ENCODE results near the gene ACAP3.
A peak's percentile ranks its signal among the peaks of the same experiment; 100 is the strongest.

Gene ACAP3

DNA sequence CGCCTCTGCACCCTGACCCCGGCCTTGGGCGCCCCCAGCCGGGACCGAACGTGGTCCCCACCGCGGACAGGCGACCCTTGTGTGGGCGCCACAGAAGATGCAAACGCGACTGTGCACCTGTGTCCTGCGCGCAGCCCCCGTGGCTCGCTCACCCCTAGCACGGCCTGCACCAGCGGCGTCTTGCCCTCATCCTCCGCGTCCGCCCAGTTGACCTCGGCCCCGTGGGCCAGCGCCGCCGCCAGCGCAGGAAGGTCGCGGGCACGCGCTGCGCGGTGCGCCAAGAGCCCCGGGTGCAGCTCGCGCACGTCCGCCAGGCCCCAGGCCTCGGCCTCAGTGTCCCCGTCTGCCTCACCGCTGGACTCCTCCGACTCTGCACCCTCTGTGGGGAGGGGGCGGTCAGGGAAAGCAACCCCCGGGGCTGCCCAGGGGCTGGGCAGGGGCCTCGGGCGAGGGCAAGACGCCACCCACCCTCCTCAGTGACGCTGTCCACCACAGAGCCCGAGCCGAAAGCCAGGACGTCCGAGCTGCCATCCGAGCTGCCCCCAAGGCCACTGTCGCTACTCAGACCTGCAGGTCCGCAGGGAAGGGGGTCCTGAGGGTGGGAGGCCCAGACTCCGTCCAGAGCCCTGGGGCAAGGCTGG, 13.4 kb downstream of the ACAP3 start:
- DNase-seq (ENCODE audit: low read depth) = no peak
- TF ChIP-seq, protein P1, sequence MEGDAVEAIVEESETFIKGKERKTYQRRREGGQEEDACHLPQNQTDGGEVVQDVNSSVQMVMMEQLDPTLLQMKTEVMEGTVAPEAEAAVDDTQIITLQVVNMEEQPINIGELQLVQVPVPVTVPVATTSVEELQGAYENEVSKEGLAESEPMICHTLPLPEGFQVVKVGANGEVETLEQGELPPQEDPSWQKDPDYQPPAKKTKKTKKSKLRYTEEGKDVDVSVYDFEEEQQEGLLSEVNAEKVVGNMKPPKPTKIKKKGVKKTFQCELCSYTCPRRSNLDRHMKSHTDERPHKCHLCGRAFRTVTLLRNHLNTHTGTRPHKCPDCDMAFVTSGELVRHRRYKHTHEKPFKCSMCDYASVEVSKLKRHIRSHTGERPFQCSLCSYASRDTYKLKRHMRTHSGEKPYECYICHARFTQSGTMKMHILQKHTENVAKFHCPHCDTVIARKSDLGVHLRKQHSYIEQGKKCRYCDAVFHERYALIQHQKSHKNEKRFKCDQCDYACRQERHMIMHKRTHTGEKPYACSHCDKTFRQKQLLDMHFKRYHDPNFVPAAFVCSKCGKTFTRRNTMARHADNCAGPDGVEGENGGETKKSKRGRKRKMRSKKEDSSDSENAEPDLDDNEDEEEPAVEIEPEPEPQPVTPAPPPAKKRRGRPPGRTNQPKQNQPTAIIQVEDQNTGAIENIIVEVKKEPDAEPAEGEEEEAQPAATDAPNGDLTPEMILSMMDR (conservative IDR thresholded peaks at IDR 0.05; ENCODE audit: control insufficient read depth, insufficient read depth, low read depth, low read length) = no peak
- no peak overlapping the region for H3K4me3 ChIP-seq (ENCODE audit: control insufficient read depth, low read depth, low read length)

DNA sequence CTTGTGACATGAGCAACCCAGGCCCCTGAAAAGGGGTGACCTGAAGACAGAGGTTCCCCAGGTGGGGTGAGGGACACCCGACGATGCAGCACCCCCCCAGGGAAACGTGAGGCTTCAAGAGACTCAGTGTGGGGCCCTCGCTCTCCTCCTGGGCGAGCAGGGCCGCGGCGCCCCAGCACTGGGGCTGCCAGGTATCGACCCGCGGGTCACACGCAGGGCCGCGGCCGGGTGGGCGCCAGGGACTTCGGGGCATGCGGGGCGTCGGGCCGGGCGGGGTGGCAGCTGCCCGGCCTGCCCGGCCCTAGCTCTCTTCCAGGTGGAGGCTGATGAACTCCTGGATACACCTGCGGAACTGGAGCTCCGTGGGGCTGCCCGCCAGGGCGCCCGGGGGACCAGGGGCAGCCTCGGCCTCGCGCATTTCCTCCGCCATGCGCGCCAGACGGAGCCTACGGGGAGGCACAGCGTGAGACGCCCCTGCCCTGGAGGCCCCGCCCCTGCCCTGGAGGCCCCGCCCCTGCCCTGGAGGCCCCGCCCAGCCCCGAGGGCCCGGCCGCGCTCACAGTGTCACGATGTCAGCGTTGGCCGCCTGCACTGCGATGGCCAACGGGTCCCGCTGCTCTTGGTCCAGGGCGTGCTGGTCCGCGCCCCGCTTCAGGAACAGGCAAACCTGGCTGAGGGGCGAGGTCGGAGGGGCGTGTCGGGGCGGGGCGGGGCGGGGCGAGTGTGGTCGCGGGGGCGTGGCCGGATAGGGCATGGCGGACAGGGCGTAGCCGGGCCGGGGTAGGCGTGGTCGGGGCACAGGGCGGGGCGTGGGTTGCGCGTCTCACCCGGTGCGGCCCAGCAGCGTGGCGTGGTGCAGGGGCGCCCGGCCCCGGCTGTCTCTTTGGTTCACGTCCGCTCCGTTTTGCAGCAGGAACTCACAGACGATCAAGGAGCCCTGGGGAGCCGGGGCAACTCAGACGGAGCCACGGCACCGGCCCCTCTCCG, 14.2 kb downstream of the ACAP3 start:
- TF ChIP-seq, protein P1 (conservative IDR thresholded peaks at IDR 0.05; ENCODE audit: control insufficient read depth, insufficient read depth, low read depth, low read length) = no peak
- H3K4me3 ChIP-seq (ENCODE audit: control insufficient read depth, low read depth, low read length) = no peak overlapping the region
- no peak for DNase-seq (ENCODE audit: low read depth)

- no peak for DNase-seq (ENCODE audit: low read depth)
- TF ChIP-seq, protein P1 (conservative IDR thresholded peaks at IDR 0.05; ENCODE audit: control insufficient read depth, insufficient read depth, low read depth, low read length) = no peak
- no peak overlapping the region for H3K4me3 ChIP-seq (ENCODE audit: control insufficient read depth, low read depth, low read length)
Measured at GRCh38 chr1:1292851-1293250, 14.9 kb downstream of the ACAP3 start.

DNA sequence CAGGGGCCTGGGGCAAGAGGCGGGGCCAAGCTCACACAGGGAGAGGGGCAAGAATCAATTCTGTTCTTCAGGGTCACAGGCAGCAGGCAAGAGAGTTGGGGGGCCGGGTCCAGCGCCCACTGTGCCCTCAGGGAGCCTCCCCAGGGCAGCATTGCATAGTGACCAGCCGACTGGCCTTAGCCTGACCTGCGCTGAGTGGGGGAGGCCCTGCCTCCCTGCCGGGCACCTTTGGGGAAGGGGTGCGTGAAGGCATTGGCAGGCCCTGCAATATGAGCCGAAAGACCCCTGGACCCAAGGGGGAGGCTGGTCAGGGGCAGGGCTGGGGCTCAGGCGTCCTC, 15.3 kb downstream of the ACAP3 start:
- TF ChIP-seq, protein P1 (conservative IDR thresholded peaks at IDR 0.05; ENCODE audit: control insufficient read depth, insufficient read depth, low read depth, low read length) = no peak
- no peak for DNase-seq (ENCODE audit: low read depth)
- H3K4me3 ChIP-seq (ENCODE audit: control insufficient read depth, low read depth, low read length) = no peak overlapping the region

GRCh38 chr1:1291548-1292441, 15.9 kb downstream of the ACAP3 start:
- H3K4me3 ChIP-seq (ENCODE audit: control insufficient read depth, low read depth, low read length) = no peak overlapping the region
- DNase-seq (ENCODE audit: low read depth) = peak; percentile 53
- TF ChIP-seq, protein P1 (conservative IDR thresholded peaks at IDR 0.05; ENCODE audit: control insufficient read depth, insufficient read depth, low read depth, low read length) = peak; percentile 43

DNA sequence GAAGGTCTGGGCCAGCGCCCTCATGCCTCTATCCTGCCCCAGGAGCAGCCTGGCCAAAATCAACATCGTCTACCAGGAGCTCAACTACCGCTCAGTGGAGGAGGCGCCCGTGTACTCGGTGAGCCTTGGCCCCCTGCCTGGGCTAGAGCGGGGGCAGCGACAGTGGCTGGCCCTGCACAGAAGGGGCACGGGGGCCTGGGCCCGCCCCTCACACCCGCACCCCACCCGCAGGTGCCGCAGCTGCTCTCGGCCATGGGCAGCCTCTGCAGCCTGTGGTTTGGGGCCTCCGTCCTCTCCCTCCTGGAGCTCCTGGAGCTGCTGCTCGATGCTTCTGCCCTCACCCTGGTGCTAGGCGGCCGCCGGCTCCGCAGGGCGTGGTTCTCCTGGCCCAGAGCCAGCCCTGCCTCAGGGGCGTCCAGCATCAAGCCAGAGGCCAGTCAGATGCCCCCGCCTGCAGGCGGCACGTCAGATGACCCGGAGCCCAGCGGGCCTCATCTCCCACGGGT, 16.7 kb downstream of the ACAP3 start:
- H3K4me3 ChIP-seq (ENCODE audit: control insufficient read depth, low read depth, low read length) = no peak overlapping the region
- TF ChIP-seq, protein P1 (conservative IDR thresholded peaks at IDR 0.05; ENCODE audit: control insufficient read depth, insufficient read depth, low read depth, low read length) = no peak
- DNase-seq (ENCODE audit: low read depth) = no peak
